Subcutaneous abdominal adipose tissue (tissue), 5 donors: ENCODE results near the gene SELENOO.

ENCODE experiments used
- H3K27ac ChIP-seq: one replicate; pipeline ENCODE4 v1.7.0; 2013; ENCODE audit warnings: low read depth, mild to moderate bottlenecking, inconsistent platforms, low read length, moderate library complexity
- H3K27me3 ChIP-seq, 5 donors: one replicate each; pipeline ENCODE4 v1.7.0; 2013; ENCODE audit warnings: low read length in 5 of 5, inconsistent platforms in 1 of 5; ENCODE audit not compliant: control insufficient read depth in 5 of 5, insufficient read depth in 4 of 5
- H3K36me3 ChIP-seq, 5 donors: one replicate each; pipeline ENCODE4 v1.7.0; 2013; ENCODE audit warnings: low read length in 5 of 5; ENCODE audit not compliant: control insufficient read depth in 5 of 5, insufficient read depth in 5 of 5
- H3K4me1 ChIP-seq, 5 donors: one replicate each; pipeline ENCODE4 v1.7.0; 2013; ENCODE audit warnings: low read length in 5 of 5, mild to moderate bottlenecking in 3 of 5, moderate library complexity in 1 of 5; ENCODE audit not compliant: control insufficient read depth in 5 of 5, insufficient read depth in 5 of 5
- H3K4me3 ChIP-seq, 5 donors: one replicate each; pipeline ENCODE4 v1.7.0; 2013; ENCODE audit warnings: low read length in 5 of 5, low read depth in 1 of 5
- H3K9ac ChIP-seq, 5 donors: one replicate each; pipeline ENCODE4 v1.7.0; 2013; ENCODE audit warnings: low read length in 5 of 5, mild to moderate bottlenecking in 4 of 5, moderate library complexity in 3 of 5
- H3K9me3 ChIP-seq, 5 donors: one replicate each; pipeline ENCODE4 v1.7.0; 2013; ENCODE audit warnings: low read length in 5 of 5; ENCODE audit not compliant: control insufficient read depth in 5 of 5
- donor health status: healthy.
- donor health status: healthy.
- donor health status: healthy.
- donor health status: healthy.
- donor health status: healthy.

SELENOO gene

GRCh38 chr22:50261615-50262459, 61.0 kb downstream of the SELENOO start, which contains the start of gene MAPK12:
TSS of gene MAPK12 (minus strand) at chr22:50261683. CDS start at chr22:50261509, 174 bp downstream.
- no peak within 1 kb of the TSS for H3K27ac ChIP-seq
- peaks cover 0 to 28% (median 23%) of the 10 kb centered on the region in 5 donors for H3K4me1 ChIP-seq
- peaks cover 13 to 35% (median 16%) of the 10 kb centered on the region in 5 donors for H3K27me3 ChIP-seq
- peaks cover 0 to 15% (median 9%) of the 10 kb centered on the region in 5 donors for H3K36me3 ChIP-seq
- H3K9ac ChIP-seq = peak within 1 kb of the TSS in 2 of 5 donors; percentile 53 to 59
- H3K4me3 ChIP-seq = peak within 1 kb of the TSS in 4 of 5 donors; percentile 53 to 71 (median 54)
- H3K9me3 ChIP-seq = no peaks in the 10 kb centered on the region

GRCh38 chr22:50262460-50262911, 61.7 kb downstream of the SELENOO start:
- Histone ChIP-seq H3K9ac (no peak overlapping the region), H3K36me3 (peaks cover 0 to 17% (median 7%) of the 10 kb centered on the region in 5 donors), H3K4me3 (no peak overlapping the region), H3K9me3 (no peaks in the 10 kb centered on the region), H3K27ac (no peak overlapping the region), H3K4me1 (peaks cover 0 to 35% (median 25%) of the 10 kb centered on the region in 5 donors), H3K27me3 (peaks cover 12 to 31% (median 16%) of the 10 kb centered on the region in 5 donors)

- Histone ChIP-seq H3K27ac (no peak overlapping the region), H3K4me1 (peaks cover 0 to 40% (median 30%) of the 10 kb centered on the region in 5 donors), H3K4me3 (no peak overlapping the region), H3K9ac (no peak overlapping the region), H3K9me3 (no peaks in the 10 kb centered on the region), H3K27me3 (peaks cover 10 to 29% (median 16%) of the 10 kb centered on the region in 5 donors), H3K36me3 (peaks cover 0 to 17% (median 5%) of the 10 kb centered on the region in 5 donors)
These were observed 62.3 kb downstream of the SELENOO start for GRCh38 chr22:50262973-50263617.

GRCh38 chr22:50264104-50264745, 63.4 kb downstream of the SELENOO start:
- Histone ChIP-seq H3K27ac (no peak overlapping the region), H3K9me3 (no peaks in the 10 kb centered on the region), H3K4me3 (no peak overlapping the region), H3K9ac (no peak overlapping the region), H3K4me1 (peaks cover 0 to 51% (median 41%) of the 10 kb centered on the region in 5 donors), H3K36me3 (peaks cover 0 to 17% (median 5%) of the 10 kb centered on the region in 5 donors), H3K27me3 (peaks cover 10 to 26% (median 13%) of the 10 kb centered on the region in 5 donors)

GRCh38 chr22:50264946-50265669, 64.3 kb downstream of the SELENOO start:
- Histone ChIP-seq H3K4me1 (peaks cover 0 to 55% (median 46%) of the 10 kb centered on the region in 5 donors), H3K4me3 (no peak overlapping the region), H3K9me3 (no peaks in the 10 kb centered on the region), H3K36me3 (peaks cover 0 to 17% (median 5%) of the 10 kb centered on the region in 5 donors), H3K27ac (no peak overlapping the region), H3K27me3 (peaks cover 10 to 25% (median 11%) of the 10 kb centered on the region in 5 donors), H3K9ac (no peak overlapping the region)

GRCh38 chr22:50266994-50267393, 66.2 kb downstream of the SELENOO start:
- H3K4me1 ChIP-seq = peaks cover 0 to 60% (median 49%) of the 10 kb centered on the region in 5 donors

More at GRCh38 chr22:50266994-50267393, 66.2 kb downstream of the SELENOO start:
- H3K36me3 ChIP-seq = peaks cover 0 to 17% (median 5%) of the 10 kb centered on the region in 5 donors
- H3K4me3 ChIP-seq = no peak overlapping the region
- H3K9me3 ChIP-seq = no peaks in the 10 kb centered on the region
- no peak overlapping the region for H3K27ac ChIP-seq
- H3K27me3 ChIP-seq = peaks cover 8 to 21% (median 10%) of the 10 kb centered on the region in 5 donors
- H3K9ac ChIP-seq = no peak overlapping the region
